SH-SY5Y (cell line): ENCODE measurements around the gene MOSMO.

ENCODE experiments used
- GATA2 ChIP-seq: IDR thresholded peaks from 2 replicates; pipeline ENCODE4 v1.6.1; 2011; ENCODE audit warnings: mild to moderate bottlenecking, low read depth, low read length
- GATA3 ChIP-seq: IDR thresholded peaks from 2 replicates; pipeline ENCODE4 v1.6.1; 2011; ENCODE audit warnings: low read depth, mild to moderate bottlenecking, low read length, moderate library complexity

DNA sequence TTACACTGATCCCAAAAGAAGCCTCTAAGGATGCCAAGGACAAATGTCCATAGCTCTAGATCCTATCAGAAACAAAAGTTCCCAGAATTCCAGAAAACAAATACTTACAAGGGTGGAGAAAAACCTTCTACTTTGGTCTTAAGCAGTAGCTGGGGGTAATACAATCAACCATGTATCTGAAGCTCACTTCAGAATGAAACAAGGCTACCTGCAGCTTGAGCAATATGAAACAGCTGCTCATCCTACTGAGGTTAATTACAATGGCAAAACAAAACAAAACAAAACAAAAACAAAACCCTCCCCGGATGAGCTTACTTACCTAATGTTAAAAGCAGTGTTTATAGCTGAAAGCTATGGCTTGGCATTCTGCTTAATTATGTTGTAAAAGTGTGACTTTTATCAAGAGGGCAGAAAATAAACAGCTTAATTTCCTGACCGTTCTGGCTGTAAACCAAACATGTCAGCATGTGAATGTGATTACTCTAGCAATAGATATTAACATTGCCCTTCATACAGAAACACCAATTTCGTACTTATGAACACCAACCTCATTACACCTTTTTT is 17.4 kb upstream of the MOSMO start:
- TF ChIP-seq GATA2 (no peak), GATA3 (no peak)
